Activated T-cell treated with anti-CD3 and anti-CD28 coated beads for 4 hours (primary cell): ENCODE data around the gene MEF2C.

ENCODE experiments used
- DNase-seq: peaks from one replicate; pipeline ENCODE4 v3.0.0-alpha.2; 2020

The MEF2C gene

GRCh38 chr5:88671505-88672499 is 211.2 kb downstream of the MEF2C start:
- no peak for DNase-seq

GRCh38 chr5:88671106-88671504 is 211.9 kb downstream of the MEF2C start:
- DNase-seq, result no peak

- no peak for DNase-seq
Measured at GRCh38 chr5:88670461-88670860, 212.5 kb downstream of the MEF2C start.

DNA sequence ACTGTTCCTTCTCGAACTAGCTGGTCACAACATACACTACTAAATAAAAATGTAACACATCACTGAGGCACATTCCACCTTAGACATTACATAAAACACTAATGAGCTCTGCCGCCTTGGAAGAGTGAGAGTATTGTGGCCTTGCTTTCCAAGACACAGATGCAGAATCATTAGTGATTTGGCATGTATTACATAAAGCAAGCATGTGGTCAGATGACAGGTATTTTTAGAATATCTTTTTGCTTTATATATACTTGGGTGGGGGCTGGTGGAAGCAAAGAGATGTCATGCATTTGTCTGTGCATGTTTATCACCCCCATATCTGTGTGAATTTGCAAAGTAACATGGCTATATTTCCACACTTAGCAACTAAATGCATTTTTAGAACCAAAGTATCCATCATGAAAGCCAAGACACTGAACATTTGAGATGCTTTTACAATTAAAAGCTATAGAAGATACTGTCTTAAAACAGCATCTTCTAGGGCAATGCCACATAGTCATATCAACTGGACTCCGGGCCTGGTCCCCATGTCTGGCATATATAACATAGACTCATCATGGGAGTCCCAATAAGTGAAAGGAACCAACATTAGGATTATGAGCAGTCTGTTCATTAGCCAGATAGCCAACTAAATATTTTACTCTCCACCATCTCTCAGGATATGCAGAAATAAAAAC is 213.5 kb downstream of the MEF2C start:
- no peak for DNase-seq

GRCh38 chr5:88667496-88668201 is 215.3 kb downstream of the MEF2C start:
- DNase-seq, result no peak
